Mesothelial cell of epicardium (in vitro differentiated cells): ENCODE data around the gene GPRASP3. TPM values are rescaled to one million over a fixed set of nuclear protein-coding genes. Genes with fewer than 3 reads are reported as not detected.
"Not testable (repeated sequence)": the region's sequence is repeated elsewhere in the genome, so short reads cannot be mapped to it uniquely, and the experiment has no call there.

Source experiments
- DNase-seq, 2 experiments: peaks; one replicate each; pipeline ENCODE4 v3.0.0; 2021; ENCODE audit warnings: low spot score in 2 of 2; ENCODE audit not compliant: unreplicated experiment in 2 of 2
- H3K27ac Mint-ChIP-seq: 2 replicates; pipeline ENCODE4 v1.8.0; 2021; ENCODE audit warnings: mixed read lengths
- H3K27me3 Mint-ChIP-seq: 2 replicates; pipeline ENCODE4 v1.8.0; 2021; ENCODE audit warnings: low read depth, mixed read lengths
- H3K36me3 Mint-ChIP-seq: 2 replicates; pipeline ENCODE4 v1.8.0; 2021; ENCODE audit warnings: mixed read lengths
- H3K4me1 Mint-ChIP-seq: 2 replicates; pipeline ENCODE4 v1.8.0; 2021; ENCODE audit warnings: mixed read lengths
- H3K4me3 Mint-ChIP-seq: 2 replicates; pipeline ENCODE4 v1.8.0; 2021; ENCODE audit warnings: mild to moderate bottlenecking, moderate library complexity, mixed read lengths
- H3K9me3 Mint-ChIP-seq: 2 replicates; pipeline ENCODE4 v1.8.0; 2021; ENCODE audit warnings: mixed read lengths
- CTCF ChIP-seq: fragments of 200-600 bp; sonication (generic); IDR thresholded peaks from one replicate; pipeline ENCODE4 v1.5.0; 2021; ENCODE audit warnings: antibody characterized with exemption; ENCODE audit not compliant: unreplicated experiment
- total RNA-seq: library from RNA; stranded (reverse); gene quantifications from 3 replicates; pipeline ENCODE4 v1.2.1, GENCODE V29; 2021

Gene GPRASP3
- total RNA-seq, 1 donor from 2014 or later = 10.0 TPM

GRCh38 chrX:102712981-102713625 lies 7.4 kb upstream of the GPRASP3 start:
- Mint-ChIP-seq H3K9me3 (peaks cover 19% of the 10 kb centered on the region), H3K4me3 (peak overlapping the region; percentile 89), H3K4me1 (peaks cover 6% of the 10 kb centered on the region), H3K36me3 (peaks cover 1% of the 10 kb centered on the region), H3K27me3 (no peaks in the 10 kb centered on the region), H3K27ac (peak overlapping the region; percentile 77)
- peak in 1 of 2 experiments; percentile 47 for DNase-seq
- peak; percentile 58 for TF ChIP-seq CTCF

GRCh38 chrX:102714994-102715393 lies 5.5 kb upstream of the GPRASP3 start:
- Mint-ChIP-seq H3K9me3 (peaks cover 16% of the 10 kb centered on the region), H3K4me3 (no peak overlapping the region), H3K27ac (no peak overlapping the region), H3K27me3 (no peaks in the 10 kb centered on the region), H3K36me3 (peaks cover 1% of the 10 kb centered on the region), H3K4me1 (peaks cover 6% of the 10 kb centered on the region)
- DNase-seq = no peak
- TF ChIP-seq CTCF = no peak

- TF ChIP-seq CTCF = no peak
- peaks cover 13% of the 10 kb centered on the region for H3K9me3 Mint-ChIP-seq
- peaks cover 6% of the 10 kb centered on the region for H3K4me1 Mint-ChIP-seq
- no peak overlapping the region for H3K4me3 Mint-ChIP-seq
- no peaks in the 10 kb centered on the region for H3K27me3 Mint-ChIP-seq
- no peak for DNase-seq
- H3K36me3 Mint-ChIP-seq = peaks cover 8% of the 10 kb centered on the region
- no peak overlapping the region for H3K27ac Mint-ChIP-seq
Measured at GRCh38 chrX:102715967-102716366, 4.6 kb upstream of the GPRASP3 start.

- H3K4me3 Mint-ChIP-seq, H3K9me3 Mint-ChIP-seq, DNase-seq, H3K27ac Mint-ChIP-seq, H3K27me3 Mint-ChIP-seq, H3K4me1 Mint-ChIP-seq: not testable (repeated sequence)
- peaks cover 12% of the 10 kb centered on the region for H3K36me3 Mint-ChIP-seq
Measured at GRCh38 chrX:102721169-102721506, 595 bp downstream of the GPRASP3 start.

- Mint-ChIP-seq H3K9me3 (peaks cover 8% of the 10 kb centered on the region), H3K27ac (no peak overlapping the region), H3K4me3 (no peak overlapping the region), H3K4me1 (no peaks in the 10 kb centered on the region), H3K36me3 (peaks cover 12% of the 10 kb centered on the region), H3K27me3 (no peaks in the 10 kb centered on the region)
- DNase-seq = no peak
- TF ChIP-seq CTCF = no peak
Measured at GRCh38 chrX:102723456-102723855, 2.9 kb downstream of the GPRASP3 start.

- TF ChIP-seq CTCF = no peak
- Mint-ChIP-seq H3K9me3 (peaks cover 21% of the 10 kb centered on the region), H3K27ac (no peak overlapping the region), H3K4me1 (peaks cover 8% of the 10 kb centered on the region), H3K27me3 (no peaks in the 10 kb centered on the region), H3K4me3 (no peak overlapping the region), H3K36me3 (peaks cover 4% of the 10 kb centered on the region)
- no peak for DNase-seq
Measured at GRCh38 chrX:102727761-102728160, 7.2 kb downstream of the GPRASP3 start.
